Cerebellar nuclear complex (tissue), 1 donor: Measurements from ENCODE around the gene ZNF865.

Experiments used
- DNase-seq, 2 experiments: peaks; one replicate each; lab custom pipeline; 2025; lab: John Stamatoyannopoulos, UW

The ZNF865 gene

DNA sequence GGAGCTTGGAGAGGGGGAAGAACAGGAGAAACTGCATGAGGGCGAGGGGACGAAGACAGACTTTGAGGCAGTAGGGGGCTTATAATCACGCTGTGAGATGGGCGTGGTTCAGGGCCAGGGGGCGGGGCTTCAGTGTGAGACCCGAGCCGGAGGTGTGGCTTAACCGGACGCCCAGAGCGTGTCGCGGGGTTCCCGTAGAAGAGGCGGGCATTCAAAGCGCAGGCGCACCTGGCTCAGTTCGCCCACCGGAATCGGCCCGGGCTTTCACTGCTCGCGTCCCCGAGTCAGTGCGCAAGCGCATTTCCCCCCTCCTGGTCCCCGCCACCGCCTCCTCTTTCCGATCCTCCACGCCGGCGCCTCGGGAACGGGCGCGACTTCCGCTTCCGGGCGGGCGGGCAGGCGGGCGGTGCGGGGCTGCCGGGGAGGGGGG is 225 bp upstream of the ZNF865 start:
- DNase-seq: peak in 1 of 2 experiments; percentile 50

GRCh38 chr19:55606471-55606787 is 982 bp downstream of the ZNF865 start:
- no peak for DNase-seq

- DNase-seq: no peak
These were observed 1.4 kb downstream of the ZNF865 start for GRCh38 chr19:55606817-55607216.

DNA sequence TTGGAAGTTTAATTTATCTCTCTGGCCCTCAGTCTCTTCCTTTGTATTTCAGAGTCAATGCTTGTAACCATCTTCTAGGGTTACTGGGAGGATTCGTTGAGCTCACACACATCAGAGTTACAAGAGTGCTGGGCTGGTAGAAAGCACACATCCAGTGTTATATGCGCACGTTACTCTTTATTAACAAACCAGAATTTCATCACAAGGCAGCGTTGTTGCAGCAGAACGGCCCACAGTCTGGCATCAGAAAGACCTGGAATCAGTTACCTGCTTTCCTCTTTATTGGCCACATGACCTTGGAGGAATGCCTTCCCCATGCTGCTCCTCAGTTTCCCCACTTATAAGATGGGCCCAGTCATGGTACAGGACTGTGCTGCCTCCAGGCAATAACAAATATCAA is 3.9 kb downstream of the ZNF865 start:
- DNase-seq: no peak

- DNase-seq: no peak
These were observed 6.0 kb downstream of the ZNF865 start for GRCh38 chr19:55611300-55611982.

DNA sequence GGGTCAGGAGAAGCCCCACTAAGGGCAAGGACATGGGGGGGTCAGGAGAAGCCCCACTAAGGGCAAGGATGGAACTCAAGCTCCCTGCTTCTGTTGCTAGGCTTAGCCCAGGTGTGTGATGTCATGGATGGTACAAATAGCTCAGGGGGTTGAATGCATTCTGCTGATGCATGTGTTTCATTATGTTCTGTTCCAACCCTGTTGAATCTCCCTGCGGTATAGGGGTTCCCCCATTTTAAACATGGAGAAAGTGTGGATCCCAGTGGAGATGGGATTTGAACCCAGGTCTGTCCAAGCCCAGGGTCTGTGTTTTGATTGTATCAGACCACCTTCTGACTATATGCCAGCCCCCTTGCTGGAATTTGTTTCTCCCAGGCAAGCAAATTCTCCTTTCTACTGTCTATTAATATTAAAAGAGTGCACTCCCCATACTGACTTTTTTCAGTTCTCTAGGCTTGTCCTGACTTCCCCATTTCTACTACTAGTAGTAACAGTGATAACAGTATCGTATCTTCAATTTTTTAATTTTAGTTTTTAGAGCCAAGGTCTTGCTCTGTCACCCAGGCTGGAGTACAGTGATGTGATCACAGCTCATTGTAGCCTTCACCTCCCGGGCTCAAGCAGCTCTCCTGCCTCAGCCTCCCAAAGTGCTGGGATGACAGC is 6.7 kb downstream of the ZNF865 start:
- DNase-seq: no peak

DNA sequence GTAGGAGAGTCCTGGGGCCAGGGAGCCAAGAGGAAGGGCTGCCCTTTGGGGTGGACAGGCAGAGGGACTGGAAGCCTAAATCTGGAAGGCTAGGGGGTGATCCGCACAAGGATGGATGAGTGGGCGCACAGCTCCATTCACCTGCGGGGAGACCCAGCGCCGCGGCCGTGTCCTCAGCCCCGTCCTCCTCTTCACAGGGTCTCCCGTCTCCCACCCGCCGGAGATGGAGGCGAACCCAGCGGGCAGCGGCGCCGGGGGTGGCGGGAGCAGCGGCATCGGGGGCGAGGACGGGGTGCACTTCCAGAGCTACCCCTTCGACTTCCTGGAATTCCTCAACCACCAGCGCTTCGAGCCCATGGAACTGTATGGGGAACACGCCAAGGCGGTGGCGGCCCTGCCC is 7.9 kb downstream of the ZNF865 start:
- no peak for DNase-seq

DNA sequence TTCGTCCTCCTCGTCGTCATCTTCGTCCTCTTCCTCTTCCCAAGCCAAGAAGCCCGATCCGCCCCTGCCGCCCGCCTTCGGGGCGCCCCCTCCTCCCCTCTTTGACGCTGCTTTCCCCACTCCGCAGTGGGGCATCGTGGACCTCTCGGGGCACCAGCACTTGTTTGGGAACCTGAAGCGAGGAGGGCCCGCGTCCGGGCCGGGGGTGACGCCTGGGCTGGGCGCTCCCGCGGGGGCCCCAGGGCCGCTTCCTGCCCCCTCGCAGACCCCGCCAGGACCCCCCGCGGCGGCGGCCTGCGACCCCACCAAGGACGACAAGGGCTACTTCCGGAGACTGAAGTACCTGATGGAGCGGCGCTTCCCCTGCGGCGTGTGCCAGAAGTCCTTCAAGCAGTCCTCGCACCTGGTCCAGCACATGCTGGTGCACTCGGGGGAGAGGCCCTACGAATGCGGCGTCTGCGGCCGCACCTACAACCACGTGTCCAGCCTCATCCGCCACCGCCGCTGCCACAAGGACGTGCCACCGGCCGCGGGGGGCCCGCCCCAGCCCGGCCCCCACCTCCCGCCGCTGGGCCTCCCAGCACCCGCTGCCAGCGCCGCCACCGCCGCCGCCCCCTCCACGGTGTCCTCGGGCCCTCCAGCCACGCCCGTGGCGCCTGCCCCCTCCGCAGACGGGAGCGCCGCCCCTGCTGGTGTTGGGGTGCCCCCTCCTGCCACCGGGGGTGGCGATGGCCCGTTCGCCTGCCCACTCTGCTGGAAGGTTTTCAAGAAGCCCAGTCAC is 8.7 kb downstream of the ZNF865 start:
- no peak for DNase-seq

DNA sequence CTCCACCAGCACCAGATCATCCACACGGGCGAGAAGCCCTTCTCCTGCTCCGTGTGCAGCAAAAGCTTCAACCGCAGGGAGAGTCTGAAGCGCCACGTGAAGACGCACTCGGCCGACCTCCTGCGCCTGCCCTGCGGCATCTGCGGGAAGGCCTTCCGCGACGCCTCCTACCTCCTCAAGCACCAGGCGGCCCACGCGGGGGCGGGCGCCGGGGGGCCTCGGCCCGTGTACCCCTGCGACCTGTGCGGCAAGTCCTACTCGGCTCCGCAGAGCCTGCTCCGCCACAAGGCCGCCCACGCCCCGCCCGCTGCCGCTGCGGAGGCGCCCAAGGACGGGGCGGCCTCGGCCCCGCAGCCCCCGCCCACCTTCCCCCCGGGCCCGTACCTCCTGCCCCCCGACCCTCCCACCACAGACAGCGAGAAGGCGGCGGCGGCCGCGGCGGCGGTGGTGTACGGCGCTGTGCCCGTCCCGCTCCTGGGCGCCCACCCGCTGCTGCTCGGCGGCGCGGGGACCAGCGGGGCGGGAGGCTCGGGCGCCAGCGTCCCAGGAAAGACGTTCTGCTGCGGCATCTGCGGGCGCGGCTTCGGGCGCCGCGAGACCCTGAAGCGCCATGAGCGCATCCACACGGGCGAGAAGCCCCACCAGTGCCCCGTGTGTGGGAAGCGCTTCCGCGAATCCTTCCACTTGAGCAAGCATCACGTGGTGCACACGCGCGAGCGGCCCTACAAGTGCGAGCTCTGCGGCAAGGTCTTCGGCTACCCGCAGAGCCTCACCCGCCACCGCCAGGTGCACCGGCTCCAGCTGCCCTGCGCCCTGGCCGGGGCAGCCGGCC is 9.5 kb downstream of the ZNF865 start:
- no peak for DNase-seq

GRCh38 chr19:55615543-55616394 is 10.3 kb downstream of the ZNF865 start:
- no peak for DNase-seq

DNA sequence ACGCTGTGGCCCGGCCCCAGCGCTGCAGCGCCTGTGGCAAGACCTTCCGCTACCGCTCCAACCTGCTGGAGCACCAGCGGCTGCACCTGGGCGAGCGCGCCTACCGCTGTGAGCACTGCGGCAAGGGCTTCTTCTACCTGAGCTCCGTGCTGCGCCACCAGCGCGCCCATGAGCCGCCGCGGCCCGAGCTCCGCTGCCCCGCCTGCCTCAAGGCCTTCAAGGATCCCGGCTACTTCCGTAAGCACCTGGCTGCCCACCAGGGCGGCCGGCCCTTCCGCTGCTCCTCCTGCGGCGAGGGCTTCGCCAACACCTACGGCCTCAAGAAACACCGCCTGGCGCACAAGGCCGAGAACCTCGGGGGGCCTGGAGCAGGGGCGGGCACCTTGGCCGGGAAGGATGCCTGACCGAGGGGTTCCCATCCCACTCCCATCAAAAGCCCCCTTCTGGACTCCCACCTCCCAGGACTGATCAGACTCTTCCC is 11.0 kb downstream of the ZNF865 start:
- DNase-seq: no peak

GRCh38 chr19:55617426-55617825 is 12.0 kb downstream of the ZNF865 start:
- DNase-seq: no peak

GRCh38 chr19:55618426-55618825 is 13.0 kb downstream of the ZNF865 start:
- DNase-seq: no peak

DNA sequence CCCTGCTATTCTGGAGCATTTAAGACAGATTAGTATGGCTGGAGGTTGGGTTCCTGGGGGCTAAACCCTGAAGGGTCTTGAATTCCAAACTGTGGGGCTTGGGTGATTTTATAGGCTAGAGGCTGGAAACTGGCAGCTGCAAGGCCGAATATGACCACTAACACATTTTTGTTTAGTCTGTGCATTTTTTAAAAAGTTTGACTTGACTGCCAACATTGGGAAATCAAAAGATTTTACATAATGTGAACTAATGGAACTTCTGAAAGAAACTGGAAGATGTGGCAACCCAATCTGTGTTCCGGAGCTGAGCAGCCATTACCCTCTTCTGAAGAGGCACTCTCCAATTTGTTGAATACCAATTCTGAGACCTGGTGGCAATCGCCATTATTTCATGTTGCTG is 13.8 kb downstream of the ZNF865 start:
- DNase-seq: no peak

GRCh38 chr19:55620410-55621204 is 15.2 kb downstream of the ZNF865 start:
- no peak for DNase-seq

DNA sequence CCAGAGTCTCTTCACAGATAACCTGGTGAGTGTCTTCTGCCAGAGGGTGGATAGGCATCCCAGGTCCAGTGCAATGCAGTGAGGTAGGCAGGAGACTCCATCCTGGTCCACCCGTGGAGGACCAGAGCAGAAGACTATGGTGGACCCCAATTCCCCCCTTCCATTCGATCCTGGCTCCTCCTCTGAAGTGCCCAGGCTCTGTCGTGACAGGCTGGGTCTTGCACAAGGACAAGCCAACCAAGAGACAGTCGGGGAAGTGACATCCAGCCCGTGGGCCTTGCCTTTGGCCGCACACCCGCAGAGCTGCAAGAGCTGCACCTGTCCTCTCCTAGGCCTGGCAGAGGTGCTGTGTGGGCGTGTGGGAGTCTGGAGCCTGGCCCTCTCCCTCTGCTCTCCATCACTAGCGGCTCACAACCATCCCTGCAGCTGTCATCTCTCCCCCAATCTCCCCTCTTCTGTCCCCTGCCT is 15.8 kb downstream of the ZNF865 start:
- DNase-seq: no peak

DNA sequence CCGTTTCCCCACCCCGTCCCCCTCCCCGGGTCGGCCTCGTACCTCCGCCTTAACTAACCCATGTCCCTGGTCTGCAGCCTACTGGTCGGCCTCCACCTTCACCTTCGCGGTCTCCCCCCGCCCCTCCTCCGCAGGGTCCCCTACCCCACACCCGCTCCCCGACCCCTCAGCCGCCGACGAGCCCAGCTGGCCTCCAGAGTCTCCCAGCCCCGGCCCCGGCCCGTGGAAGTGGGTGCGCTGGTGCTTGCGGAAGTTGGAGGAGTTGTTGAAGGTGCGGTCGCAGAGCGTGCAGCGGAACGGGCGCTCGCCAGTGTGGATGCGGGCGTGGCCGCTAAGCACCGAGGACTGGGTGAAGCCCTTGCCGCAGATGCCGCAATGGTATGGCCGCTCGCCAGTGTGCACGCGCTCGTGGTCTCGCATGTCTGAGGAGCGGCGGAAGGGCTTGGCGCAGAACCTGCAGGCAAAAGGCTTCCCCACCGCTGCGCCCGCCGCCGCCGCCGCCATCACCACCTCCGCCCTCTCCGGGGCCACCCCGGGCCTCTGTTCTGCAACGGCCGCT is 16.3 kb downstream of the ZNF865 start:
- no peak for DNase-seq

DNA sequence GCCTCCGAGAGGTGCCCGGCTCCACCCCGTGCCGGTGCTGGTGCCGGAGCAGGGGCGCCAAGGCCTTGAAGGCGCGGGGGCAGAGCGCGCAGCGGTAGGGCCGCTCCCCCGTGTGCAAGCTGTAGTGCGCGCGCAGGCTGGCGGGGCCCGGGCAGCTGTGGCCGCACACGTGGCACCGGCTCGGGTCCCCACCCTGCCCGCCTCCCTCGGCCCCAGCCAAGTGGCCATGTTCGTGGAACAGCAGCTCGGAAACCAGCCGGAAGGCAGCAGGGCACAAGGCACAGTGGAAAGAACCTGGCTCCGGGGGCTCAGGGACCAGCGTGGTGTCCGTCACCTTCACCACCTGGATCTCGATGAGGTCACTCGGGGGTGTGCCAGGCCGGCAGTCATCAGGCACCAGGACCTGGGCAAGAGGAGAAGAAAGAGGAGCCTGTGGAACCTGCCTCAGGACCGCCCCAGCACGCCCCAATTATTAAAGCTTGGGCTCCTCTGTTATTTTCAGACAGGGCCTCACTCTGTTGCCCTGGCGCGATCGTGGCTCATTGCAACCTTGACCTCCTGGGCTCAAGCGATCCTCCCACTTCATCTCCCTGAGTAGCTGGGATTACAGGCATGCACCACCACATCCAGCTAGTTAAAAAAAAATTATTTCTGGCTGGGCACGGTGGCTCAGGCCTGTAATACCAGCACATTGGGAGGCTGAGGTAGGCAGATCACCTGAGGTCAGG is 17.0 kb downstream of the ZNF865 start:
- no peak for DNase-seq

DNA sequence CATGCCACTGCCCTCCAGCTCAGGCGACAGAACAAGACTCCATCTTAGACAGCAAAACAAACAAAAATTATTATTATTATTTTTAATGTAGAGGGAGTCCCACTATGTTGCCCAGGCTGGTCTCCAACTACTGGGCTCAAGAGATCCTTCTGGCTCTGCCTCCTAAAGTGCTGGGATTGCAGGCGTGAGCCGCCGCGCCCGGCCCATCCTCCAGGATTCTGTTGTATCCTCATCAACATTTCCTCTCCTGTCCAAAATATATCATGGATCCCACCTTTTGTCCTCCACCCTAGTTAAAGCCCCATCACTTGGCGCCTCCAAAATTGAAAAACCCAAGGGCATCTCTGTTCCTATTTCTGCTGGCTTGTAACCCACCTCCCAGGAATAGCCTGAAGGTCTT is 17.7 kb downstream of the ZNF865 start:
- DNase-seq: no peak
